Stimulated activated naive CD4-positive, alpha-beta T cell treated with Interleukin-2 at 50 U/mL for 16 hours (primary cell): Measurements from ENCODE around the gene SEC22C.

Source experiments
- DNase-seq: peaks from one replicate; lab custom pipeline; 2025; lab: John Stamatoyannopoulos, UW

The SEC22C gene

DNA sequence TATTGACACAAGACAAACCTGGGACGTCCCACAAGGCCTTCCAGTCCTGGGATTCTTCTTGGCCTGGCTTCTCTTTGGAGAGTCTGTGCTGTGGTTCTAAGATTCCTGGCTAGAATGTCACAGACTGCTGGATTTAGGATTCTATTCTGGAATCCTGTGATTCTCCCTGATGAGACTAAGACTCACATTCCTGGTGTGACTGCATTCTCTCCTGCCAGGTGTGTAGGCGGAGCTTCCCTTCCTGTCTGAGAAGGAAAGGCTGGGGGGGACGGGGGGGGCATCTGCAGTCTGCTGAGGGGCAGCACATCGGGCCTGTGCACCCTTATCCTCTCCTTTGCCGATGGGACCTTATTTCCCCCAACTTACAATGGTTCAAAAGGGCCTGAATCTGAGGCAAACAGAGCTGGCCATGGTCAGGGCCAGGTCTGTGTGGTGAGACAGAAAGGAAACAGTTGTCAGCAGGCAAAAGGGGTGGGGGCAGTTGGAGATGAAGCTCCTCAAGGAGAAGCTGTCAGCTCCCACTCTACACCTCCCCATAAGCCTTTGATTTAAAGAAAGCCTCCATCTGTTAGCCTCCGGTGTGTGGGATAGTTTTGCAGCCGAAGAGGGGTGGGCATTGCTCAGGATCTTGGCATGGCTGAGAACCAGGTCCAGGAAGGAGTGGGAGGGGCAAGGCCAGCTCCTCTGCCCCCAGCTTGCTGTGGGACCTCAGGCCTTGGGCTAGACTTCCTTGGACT lies 48.4 kb downstream of the SEC22C start:
- no peak for DNase-seq

- DNase-seq = no peak
Observed at GRCh38 chr3:42532229-42532628, 49.5 kb downstream of the SEC22C start.

DNA sequence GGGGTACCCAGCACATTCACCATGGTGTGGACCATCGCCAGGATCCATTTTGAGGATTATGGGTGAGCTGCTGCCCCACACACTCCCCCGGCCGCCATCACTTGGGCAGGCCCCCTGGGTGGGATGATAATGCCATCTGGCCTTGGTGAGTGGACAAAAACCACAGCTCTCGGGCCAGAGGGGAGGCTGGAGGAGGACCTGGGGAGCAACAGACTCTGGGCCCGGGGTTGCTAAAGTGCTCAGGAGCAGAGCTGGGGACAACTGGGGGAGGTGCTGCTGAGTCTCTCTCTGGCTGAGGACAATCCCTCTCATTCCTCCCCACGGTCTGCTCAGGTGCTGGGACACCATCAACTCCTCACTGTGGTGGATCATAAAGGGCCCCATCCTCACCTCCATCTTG lies 50.3 kb downstream of the SEC22C start:
- DNase-seq = no peak

- no peak for DNase-seq
Observed at GRCh38 chr3:42530073-42530472, 51.7 kb downstream of the SEC22C start.

DNA sequence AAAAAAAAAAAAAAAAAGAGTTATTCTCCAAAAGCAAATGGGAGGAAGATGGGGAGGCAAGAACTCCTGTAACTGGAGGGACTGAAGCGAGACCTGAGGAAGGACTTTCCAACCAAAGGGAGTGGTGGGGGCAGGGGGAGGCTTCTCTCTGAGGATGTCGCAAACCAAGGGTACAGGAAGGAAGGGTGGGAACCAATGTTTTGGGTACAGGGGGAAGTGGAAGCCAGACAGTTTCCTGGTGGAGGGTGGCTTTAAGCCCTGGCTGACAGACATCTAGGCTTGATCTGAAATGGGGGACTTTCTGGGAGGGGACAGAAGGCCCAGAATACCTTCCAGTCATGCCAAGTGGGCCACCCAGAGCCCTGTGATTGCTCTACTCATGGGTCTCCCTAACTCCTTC lies 52.3 kb downstream of the SEC22C start:
- DNase-seq = no peak

DNA sequence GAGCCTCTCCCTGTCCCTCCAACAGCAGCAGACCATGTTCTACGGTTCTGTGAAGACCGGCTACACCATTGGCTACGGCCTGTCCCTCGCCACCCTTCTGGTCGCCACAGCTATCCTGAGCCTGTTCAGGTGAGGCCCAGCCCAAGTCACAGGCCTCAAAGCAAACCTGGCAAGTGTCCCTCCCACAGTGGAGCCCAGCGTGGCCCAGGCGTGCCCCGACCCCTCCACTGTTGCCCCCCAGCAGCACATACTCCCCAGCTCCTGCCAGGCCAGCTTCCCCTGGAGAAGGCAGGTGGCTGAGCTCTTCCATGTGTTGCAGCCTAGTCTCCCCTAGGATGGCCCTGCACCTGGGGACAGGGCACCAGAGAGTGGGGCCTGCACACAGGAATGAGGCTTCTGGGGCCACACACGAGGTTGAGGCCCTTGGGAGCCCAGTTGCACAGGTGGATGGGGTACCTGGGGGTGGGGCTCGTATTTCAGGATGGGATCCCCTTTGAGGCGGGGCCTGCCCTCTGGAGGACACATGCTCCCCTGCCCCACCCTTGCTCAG lies 54.3 kb downstream of the SEC22C start:
- DNase-seq = no peak

- peak; percentile 42 for DNase-seq
Observed at GRCh38 chr3:42526616-42527367, 55.0 kb downstream of the SEC22C start.

DNA sequence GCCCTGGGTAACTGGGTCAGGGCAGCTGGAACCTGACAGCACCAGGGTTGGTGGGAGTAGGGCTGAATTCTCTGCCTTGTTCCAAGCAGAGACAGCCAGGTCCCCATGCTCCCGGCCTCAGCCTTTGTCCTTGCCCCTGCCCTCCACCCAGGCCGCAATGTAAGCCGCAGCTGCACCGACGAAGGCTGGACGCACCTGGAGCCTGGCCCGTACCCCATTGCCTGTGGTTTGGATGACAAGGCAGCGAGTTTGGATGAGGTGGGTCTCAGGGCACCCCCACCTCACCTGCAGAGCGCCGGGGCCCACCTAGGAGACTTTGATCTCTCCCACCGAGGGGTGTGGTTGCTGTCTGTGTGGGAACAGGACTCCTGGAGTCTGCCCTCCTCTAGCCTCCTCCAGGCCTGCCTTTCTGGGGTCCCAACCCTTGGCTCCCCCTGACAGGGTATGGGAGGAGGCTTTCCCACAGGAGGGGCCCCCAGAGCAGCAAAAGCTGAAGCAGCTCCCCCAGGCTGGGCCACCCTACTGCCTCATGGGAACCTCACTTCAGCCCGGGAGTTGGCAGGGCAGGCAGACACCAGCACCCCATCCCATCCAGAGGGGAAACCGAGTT lies 55.9 kb downstream of the SEC22C start:
- DNase-seq = no peak

- DNase-seq = no peak
Observed at GRCh38 chr3:42525212-42525611, 56.6 kb downstream of the SEC22C start.

GRCh38 chr3:42524751-42525150 lies 57.0 kb downstream of the SEC22C start:
- DNase-seq = no peak

- DNase-seq = no peak
Observed at GRCh38 chr3:42520906-42521305, 60.9 kb downstream of the SEC22C start.

DNA sequence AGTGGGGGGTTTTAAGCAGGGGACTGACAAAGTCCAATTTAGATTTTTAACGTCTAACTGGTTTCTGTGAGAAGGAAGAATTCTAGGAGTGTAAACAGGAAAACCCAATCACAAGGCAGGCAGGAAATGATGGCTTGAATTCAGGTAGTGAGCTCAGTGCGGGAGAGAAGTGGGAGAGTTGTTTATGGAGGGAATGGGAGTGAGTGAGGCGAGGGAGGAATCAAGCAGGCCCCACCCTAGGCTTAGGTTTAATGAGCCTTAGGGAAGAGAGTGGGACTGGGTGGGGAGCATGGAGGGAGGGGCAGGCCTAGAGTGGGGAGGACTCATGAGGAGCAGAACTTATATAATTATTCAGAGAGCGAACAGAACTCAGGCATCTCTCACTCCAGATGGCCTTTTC lies 61.4 kb downstream of the SEC22C start:
- DNase-seq = no peak

GRCh38 chr3:42519568-42519962 lies 62.2 kb downstream of the SEC22C start:
- no peak for DNase-seq

DNA sequence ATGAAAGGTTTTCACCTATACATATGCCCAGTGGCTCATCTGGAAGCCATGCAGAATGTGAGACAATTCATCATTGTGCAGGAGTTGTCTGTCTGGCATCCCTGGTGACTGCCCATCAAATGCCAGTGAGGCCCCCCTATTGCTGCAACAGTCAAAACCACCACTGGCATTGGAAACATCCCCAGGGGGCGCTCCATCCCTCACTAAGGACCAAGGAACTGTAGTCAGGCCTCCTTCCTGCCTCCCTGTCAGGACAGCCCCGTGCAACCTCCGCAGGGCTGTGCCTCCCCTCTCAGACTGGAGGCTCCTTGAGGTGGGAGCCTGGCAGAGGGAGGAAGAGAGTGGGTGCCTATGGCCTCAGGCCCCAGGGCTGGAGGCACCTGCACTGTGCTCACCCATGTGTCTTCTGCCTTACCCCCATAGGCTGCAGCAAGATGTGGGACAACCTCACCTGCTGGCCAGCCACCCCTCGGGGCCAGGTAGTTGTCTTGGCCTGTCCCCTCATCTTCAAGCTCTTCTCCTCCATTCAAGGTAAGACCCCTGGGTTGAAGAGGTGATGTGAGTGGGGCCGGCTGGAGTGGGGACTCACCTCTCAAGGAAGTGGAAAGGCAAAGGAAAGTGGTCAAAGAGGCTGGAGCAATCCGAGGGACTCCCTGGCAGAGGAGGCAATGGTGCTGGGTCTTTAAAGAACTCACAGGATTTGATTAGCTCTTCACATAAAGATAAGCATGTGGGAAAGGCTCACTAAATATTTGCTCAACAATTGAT lies 62.8 kb downstream of the SEC22C start:
- DNase-seq = no peak

GRCh38 chr3:42517117-42517516 lies 64.7 kb downstream of the SEC22C start:
- DNase-seq = no peak

DNA sequence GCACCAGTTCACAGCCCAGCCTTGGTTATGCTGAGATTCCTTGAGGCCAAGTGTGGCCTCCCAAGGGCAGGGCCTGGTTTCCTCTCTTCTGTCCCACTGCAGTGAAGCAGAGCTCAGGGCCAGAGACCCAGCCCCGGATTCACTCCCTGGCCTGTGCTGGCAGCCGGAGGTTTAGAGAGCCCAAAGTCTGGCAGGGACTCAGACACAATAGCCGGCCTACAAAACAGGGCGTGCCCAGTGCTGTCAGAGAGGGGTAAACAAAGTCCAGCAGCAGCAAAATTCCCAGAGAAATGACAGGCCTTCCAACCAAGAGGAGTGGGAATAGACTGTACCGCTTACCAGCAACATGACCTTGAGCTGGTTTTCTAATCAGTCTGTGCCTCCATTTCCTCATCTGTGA lies 65.3 kb downstream of the SEC22C start:
- no peak for DNase-seq

DNA sequence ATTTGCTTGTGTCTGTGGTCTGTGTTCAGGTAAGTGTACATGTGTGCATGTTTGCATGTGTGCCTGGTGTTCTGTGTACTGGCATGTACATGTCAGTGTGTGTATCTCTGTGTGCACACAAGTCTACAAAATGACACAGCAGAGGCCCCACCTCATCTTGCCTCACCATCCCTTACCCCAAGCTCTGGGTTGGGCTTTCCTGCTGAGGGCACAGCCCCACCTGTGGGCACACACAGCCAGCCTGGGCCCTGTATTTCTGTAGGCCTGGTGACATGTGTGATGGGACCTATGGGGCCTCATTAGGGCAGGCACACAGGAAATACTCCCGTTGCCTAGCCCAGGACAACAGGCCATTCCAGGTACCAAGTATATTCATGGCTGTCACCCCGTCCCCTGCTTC lies 65.8 kb downstream of the SEC22C start:
- DNase-seq = no peak

DNA sequence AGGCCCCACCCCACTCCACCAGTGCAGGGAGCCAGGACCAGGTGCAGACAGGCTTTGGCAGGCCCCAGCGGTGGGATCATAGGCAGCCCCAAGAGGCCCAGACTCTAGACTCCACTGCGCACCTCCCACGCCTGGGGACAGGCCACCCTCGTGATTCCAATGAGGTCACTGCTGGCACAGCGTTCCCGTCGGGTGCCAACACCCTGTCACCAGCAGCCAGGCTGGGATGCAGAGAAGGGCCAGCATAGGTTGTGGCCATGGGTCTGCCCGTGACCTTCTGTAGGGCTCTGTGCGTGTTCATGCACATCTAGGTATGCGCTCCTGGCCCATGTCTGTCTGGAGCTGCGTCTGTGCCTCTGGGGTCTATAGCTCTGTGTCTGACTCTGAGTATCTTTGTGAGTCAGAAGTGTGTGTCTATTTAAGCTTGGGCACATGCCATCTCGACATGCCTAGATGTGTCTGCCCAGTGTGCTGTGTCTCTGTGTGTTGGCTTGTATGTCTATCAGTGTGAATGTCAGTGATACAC lies 66.3 kb downstream of the SEC22C start:
- DNase-seq = no peak

DNA sequence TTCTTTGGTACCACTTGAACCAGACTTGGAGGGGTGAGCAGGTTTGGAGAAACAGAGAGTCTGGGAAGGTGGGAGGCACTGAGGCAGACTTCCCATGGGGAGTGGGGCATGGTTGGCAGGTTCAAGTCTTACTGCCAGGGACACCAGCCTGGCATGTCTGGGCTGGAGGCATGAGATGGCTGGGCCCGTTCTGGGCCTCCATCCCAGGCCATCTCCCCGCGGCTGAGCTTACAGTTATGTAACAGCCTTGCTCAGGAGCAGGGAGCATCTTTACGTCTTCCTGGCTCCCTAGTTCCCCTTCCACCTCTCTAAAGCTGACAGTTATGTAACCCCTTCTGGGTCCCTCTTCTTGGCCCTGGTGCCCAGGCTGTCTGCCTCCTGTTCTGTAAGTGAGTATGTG lies 66.9 kb downstream of the SEC22C start:
- DNase-seq = no peak

DNA sequence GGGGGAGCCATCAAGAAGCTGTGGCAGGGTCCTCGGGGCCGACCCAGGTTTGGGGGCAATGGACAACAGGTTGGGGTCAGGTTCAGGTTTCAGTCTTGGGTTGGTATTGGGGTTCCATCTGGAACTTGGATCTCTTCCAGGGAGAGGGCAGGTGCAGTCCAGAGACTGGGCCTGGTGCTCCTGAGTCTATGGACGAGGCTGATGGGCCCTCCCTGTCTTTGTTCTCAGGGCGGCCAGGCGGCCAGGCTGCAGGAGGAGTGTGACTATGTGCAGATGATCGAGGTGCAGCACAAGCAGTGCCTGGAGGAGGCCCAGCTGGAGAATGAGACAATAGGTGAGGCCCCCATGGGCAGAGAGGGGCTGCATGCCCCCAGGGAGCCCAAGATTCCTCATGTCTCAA lies 68.2 kb downstream of the SEC22C start:
- no peak for DNase-seq

GRCh38 chr3:42513121-42513520 lies 68.6 kb downstream of the SEC22C start:
- no peak for DNase-seq

GRCh38 chr3:42511736-42512135 lies 70.0 kb downstream of the SEC22C start:
- DNase-seq = no peak
